ENCODE results near the gene TPM4. TPM values are rescaled to one million over a fixed set of nuclear protein-coding genes. Genes with fewer than 3 reads are reported as not detected.

TPM4 gene
- polyA plus RNA-seq, 1 donor from 2014 or later, result 119 TPM

GRCh38 chr19:16076958-16077611, 790 bp downstream of the TPM4 start:
- Histone ChIP-seq H3K27me3 (ENCODE audit: insufficient read depth, low read depth, low read length) (no peaks in the 10 kb centered on the region), H3K4me2 (ENCODE audit: low read length) (peak overlapping the region; percentile 73), H3K9ac (ENCODE audit: low read length) (peak overlapping the region; percentile 96), H3F3A (ENCODE audit: insufficient read depth, low read length, poor library complexity, severe bottlenecking) (peaks cover 6% of the 10 kb centered on the region), H2AFZ (ENCODE audit: low read depth, low read length) (peak overlapping the region; percentile 58), H3K9me3 (ENCODE audit: low read length) (no peaks in the 10 kb centered on the region), H3K9me2 (ENCODE audit: insufficient read depth, low read length) (no peaks in the 10 kb centered on the region), H3K4me3 (ENCODE audit: low read length) (peak overlapping the region; percentile 93), H3K79me2 (replicated peaks; ENCODE audit: insufficient read depth, low read length) (peaks cover 39% of the 10 kb centered on the region), H4K20me1 (ENCODE audit: insufficient read depth) (no peaks in the 10 kb centered on the region), H3K36me3 (ENCODE audit: insufficient read depth, low read length) (no peaks in the 10 kb centered on the region), H3K27ac (ENCODE audit: low read length) (peak overlapping the region; percentile 88)
- TF ChIP-seq REST (IDR thresholded peaks at IDR 0.05; ENCODE audit: borderline replicate concordance), result peak; percentile 31
- TF ChIP-seq TAF1 (IDR thresholded peaks at IDR 0.05; ENCODE audit: low read depth), result no peak
- no peak for TF ChIP-seq MXI1 (conservative IDR thresholded peaks at IDR 0.05; ENCODE audit: poor library complexity, severe bottlenecking)
- TF ChIP-seq EP300 (conservative IDR thresholded peaks at IDR 0.05; ENCODE audit: poor library complexity, severe bottlenecking), result no peak
- TF ChIP-seq EZH2 (IDR thresholded peaks at IDR 0.05; ENCODE audit: borderline replicate concordance, insufficient read depth, low read length, poor library complexity, severe bottlenecking), result no peak
- peak; percentile 42 for TF ChIP-seq POLR2AphosphoS5 (IDR thresholded peaks at IDR 0.05)

GRCh38 chr19:16077984-16078758, 1.9 kb downstream of the TPM4 start:
- no peak for TF ChIP-seq POLR2AphosphoS5 (IDR thresholded peaks at IDR 0.05)
- TF ChIP-seq EZH2 (IDR thresholded peaks at IDR 0.05; ENCODE audit: borderline replicate concordance, insufficient read depth, low read length, poor library complexity, severe bottlenecking), result no peak
- no peak for TF ChIP-seq MXI1 (conservative IDR thresholded peaks at IDR 0.05; ENCODE audit: poor library complexity, severe bottlenecking)
- no peak for TF ChIP-seq REST (IDR thresholded peaks at IDR 0.05; ENCODE audit: borderline replicate concordance)
- TF ChIP-seq RAD21 (conservative IDR thresholded peaks at IDR 0.05), result no peak
- no peak for TF ChIP-seq EP300 (conservative IDR thresholded peaks at IDR 0.05; ENCODE audit: poor library complexity, severe bottlenecking)
- peaks cover 39% of the 10 kb centered on the region for H3K79me2 ChIP-seq (replicated peaks; ENCODE audit: insufficient read depth, low read length)
- peak overlapping the region; percentile 96 for H3K9ac ChIP-seq (ENCODE audit: low read length)

More at GRCh38 chr19:16077984-16078758, 1.9 kb downstream of the TPM4 start:
- H2AFZ ChIP-seq (ENCODE audit: low read depth, low read length), result no peak overlapping the region
- H3K4me3 ChIP-seq (ENCODE audit: low read length), result peak overlapping the region; percentile 93
- peak overlapping the region; percentile 88 for H3K27ac ChIP-seq (ENCODE audit: low read length)
- H4K20me1 ChIP-seq (ENCODE audit: insufficient read depth), result no peaks in the 10 kb centered on the region
- H3F3A ChIP-seq (ENCODE audit: insufficient read depth, low read length, poor library complexity, severe bottlenecking), result peaks cover 6% of the 10 kb centered on the region
- H3K4me2 ChIP-seq (ENCODE audit: low read length), result peak overlapping the region; percentile 73
- no peaks in the 10 kb centered on the region for H3K9me2 ChIP-seq (ENCODE audit: insufficient read depth, low read length)
- no peaks in the 10 kb centered on the region for H3K36me3 ChIP-seq (ENCODE audit: insufficient read depth, low read length)
- no peaks in the 10 kb centered on the region for H3K9me3 ChIP-seq (ENCODE audit: low read length)
- no peaks in the 10 kb centered on the region for H3K27me3 ChIP-seq (ENCODE audit: insufficient read depth, low read depth, low read length)
